ENCODE data around the gene ADGRG3.

GRCh38 chr16:57657228-57657627 lies 10.9 kb upstream of the ADGRG3 start:
- no peak for TF ChIP-seq CTCF (IDR thresholded peaks at IDR 0.05)
- no peak for TF ChIP-seq EZH2 (IDR thresholded peaks at IDR 0.05; ENCODE audit: borderline replicate concordance, insufficient read depth, low read depth, low read length, poor library complexity, severe bottlenecking)
